ENCODE data around the gene ILDR1.

DNA sequence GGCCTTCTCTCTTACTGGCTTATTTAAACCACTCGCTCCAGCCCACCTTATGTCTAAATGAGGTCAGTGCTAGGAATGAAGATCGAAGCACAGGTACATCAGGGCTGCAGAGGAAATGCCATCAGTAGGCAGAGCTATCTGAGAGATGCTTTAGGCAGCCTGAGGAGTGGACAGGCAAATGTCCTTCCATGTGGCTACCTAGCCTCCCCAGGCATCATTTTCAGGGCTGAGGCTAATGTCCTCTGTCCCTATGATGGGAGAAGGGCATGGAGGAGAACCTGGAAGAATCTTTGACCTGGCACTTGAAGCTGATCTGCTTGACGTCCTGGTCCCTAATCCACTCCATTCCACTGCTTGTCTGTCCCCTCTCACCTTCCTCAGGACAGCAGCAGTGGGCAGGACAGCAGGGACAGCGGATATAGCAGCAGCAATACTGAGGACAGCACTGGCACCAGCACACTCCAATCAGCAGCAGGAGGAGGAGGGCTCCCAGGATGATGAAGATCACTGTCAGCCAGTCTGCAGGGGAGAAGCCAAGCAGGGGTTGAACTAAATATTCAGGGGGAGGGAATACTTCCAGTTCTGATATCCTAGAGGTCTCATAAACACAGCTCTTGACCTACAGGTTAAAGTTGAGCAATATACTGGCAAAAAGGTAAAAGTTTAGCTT lies 21.0 kb downstream of the ILDR1 start:
- TF ChIP-seq, protein P1, sequence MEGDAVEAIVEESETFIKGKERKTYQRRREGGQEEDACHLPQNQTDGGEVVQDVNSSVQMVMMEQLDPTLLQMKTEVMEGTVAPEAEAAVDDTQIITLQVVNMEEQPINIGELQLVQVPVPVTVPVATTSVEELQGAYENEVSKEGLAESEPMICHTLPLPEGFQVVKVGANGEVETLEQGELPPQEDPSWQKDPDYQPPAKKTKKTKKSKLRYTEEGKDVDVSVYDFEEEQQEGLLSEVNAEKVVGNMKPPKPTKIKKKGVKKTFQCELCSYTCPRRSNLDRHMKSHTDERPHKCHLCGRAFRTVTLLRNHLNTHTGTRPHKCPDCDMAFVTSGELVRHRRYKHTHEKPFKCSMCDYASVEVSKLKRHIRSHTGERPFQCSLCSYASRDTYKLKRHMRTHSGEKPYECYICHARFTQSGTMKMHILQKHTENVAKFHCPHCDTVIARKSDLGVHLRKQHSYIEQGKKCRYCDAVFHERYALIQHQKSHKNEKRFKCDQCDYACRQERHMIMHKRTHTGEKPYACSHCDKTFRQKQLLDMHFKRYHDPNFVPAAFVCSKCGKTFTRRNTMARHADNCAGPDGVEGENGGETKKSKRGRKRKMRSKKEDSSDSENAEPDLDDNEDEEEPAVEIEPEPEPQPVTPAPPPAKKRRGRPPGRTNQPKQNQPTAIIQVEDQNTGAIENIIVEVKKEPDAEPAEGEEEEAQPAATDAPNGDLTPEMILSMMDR (IDR thresholded peaks at IDR 0.05), result no peak
- TF ChIP-seq POLR2A (IDR thresholded peaks at IDR 0.05) (no peak), EP300 (IDR thresholded peaks at IDR 0.05) (no peak), POLR2AphosphoS5 (IDR thresholded peaks at IDR 0.05) (no peak)

Data from suprapubic skin (tissue), 4 donors.